WI38 (cell line): ENCODE measurements around the gene GLRA1.

Experiments used
- H3K4me3 ChIP-seq: 2 replicates; pipeline ENCODE4 v1.5.1; 2011; ENCODE audit warnings: low read depth, mild to moderate bottlenecking, control low read depth, low read length
- CTCF ChIP-seq: IDR thresholded peaks from 2 replicates; pipeline ENCODE4 v1.5.1; 2012; ENCODE audit warnings: low read depth, mild to moderate bottlenecking, control low read depth, low read length

Gene GLRA1

GRCh38 chr5:151956725-151957124, 32.1 kb upstream of the GLRA1 start:
- TF ChIP-seq CTCF: no peak
- H3K4me3 ChIP-seq: no peak overlapping the region

GRCh38 chr5:151954255-151954654, 29.6 kb upstream of the GLRA1 start:
- TF ChIP-seq CTCF: no peak
- no peak overlapping the region for H3K4me3 ChIP-seq

GRCh38 chr5:151953833-151954232, 29.2 kb upstream of the GLRA1 start:
- no peak for TF ChIP-seq CTCF
- H3K4me3 ChIP-seq: no peak overlapping the region

- H3K4me3 ChIP-seq: no peak overlapping the region
- no peak for TF ChIP-seq CTCF
Measured at GRCh38 chr5:151952238-151952637, 27.6 kb upstream of the GLRA1 start.

GRCh38 chr5:151950706-151951105, 26.1 kb upstream of the GLRA1 start:
- TF ChIP-seq CTCF: no peak
- H3K4me3 ChIP-seq: no peak overlapping the region

GRCh38 chr5:151949701-151950308, 25.2 kb upstream of the GLRA1 start:
- no peak for TF ChIP-seq CTCF
- no peak overlapping the region for H3K4me3 ChIP-seq

GRCh38 chr5:151949113-151949512, 24.5 kb upstream of the GLRA1 start:
- no peak for TF ChIP-seq CTCF
- no peak overlapping the region for H3K4me3 ChIP-seq
